HCT116 (cell line): ENCODE results near the gene SLC31A1. TPM values are rescaled to one million over a fixed set of nuclear protein-coding genes. Genes with fewer than 3 reads are reported as not detected.

ENCODE experiments used
- ATAC-seq: fragments of 200-7000 bp; cut with Tn5 transposase; 2 replicates; pipeline ENCODE4 v1.9.1; 2020; ENCODE audit warnings: mild to moderate bottlenecking, moderate library complexity
- BruUV-seq: library from RNA; stranded (reverse); fragments of 400-500 nt; replicated peaks from 2 replicates; lab custom pipeline; 2021; lab: Mats Ljungman, UMichigan
- CTCF ChIA-PET: fragments of 300-600 bp; sonication (Branson Sonifier 250); formaldehyde crosslinking; loops from one replicate; lab custom pipeline; 2021; ENCODE audit warnings: antibody characterized with exemption; lab: Charles Lee
- POLR2A ChIA-PET: fragments of 300-600, 350-600 bp; sonication (Branson Sonifier 250); formaldehyde crosslinking; loops from one replicate; lab custom pipeline; 2021; ENCODE audit warnings: antibody characterized with exemption; lab: Charles Lee
- RAD21 ChIA-PET, 2 experiments: fragments of 300-600 bp; sonication (Branson Sonifier 250); formaldehyde crosslinking; loops; one replicate each; lab custom pipeline; 2023; ENCODE audit warnings: low total read pairs in 2 of 2; ENCODE audit not compliant: uncharacterized antibody in 2 of 2, unreplicated experiment in 2 of 2, low non-redundant PET in 1 of 2; lab: Charles Lee
- DNase-seq: peaks from one replicate; pipeline ENCODE4 v3.0.0-alpha.2; 2010; ENCODE audit warnings: low read depth, low spot score
- H2AFZ ChIP-seq: fragments of 200-600 bp; shearing (Covaris generic), sonication (generic); 2 replicates; pipeline ENCODE4 v1.6.1; 2017; ENCODE audit warnings: low read depth, mixed run types, mixed read lengths, antibody characterized with exemption, low read length; ENCODE audit not compliant: poor library complexity, severe bottlenecking
- H3K27ac ChIP-seq: 2 replicates; pipeline ENCODE4 v1.5.1; 2012; ENCODE audit warnings: low read depth, low read length
- H3K27me3 ChIP-seq: fragments of 200-600 bp; sonication (generic); 2 replicates; pipeline ENCODE4 v1.6.1; 2016; ENCODE audit warnings: mixed run types, low read length, mixed read lengths; ENCODE audit not compliant: insufficient read depth
- H3K36me3 ChIP-seq, 2 experiments: fragments of 200-500 bp in 1 of 2; fragments of 200-600 bp in 1 of 2; sonication (Bioruptor generic) in 1 of 2; sonication (generic) in 1 of 2; 2 replicates each; pipeline versions ENCODE4 v1.5.1 to v1.6.1; 2014 to 2016; ENCODE audit warnings: low read length in 2 of 2, inconsistent platforms in 1 of 2, mixed read lengths in 1 of 2, mixed run types in 1 of 2; ENCODE audit not compliant: insufficient read depth in 2 of 2, control insufficient read depth in 1 of 2
- H3K4me1 ChIP-seq, 2 experiments: fragments of 200-600 bp in 1 of 2; sonication (generic) in 1 of 2; 2 replicates each; pipeline versions ENCODE4 v1.5.1 to v1.6.1; 2012 to 2017; ENCODE audit warnings: low read length in 2 of 2, inconsistent platforms in 1 of 2, mild to moderate bottlenecking in 1 of 2, mixed read lengths in 1 of 2, mixed run types in 1 of 2, moderate library complexity in 1 of 2; ENCODE audit not compliant: insufficient read depth in 2 of 2, control insufficient read depth in 1 of 2
- H3K4me2 ChIP-seq: fragments of 200-600 bp; sonication (generic); 2 replicates; pipeline ENCODE4 v1.6.1; 2017; ENCODE audit warnings: mixed run types, low read length, mixed read lengths
- H3K4me3 ChIP-seq, 2 experiments: fragments of 200-600 bp in 1 of 2; sonication (generic) in 1 of 2; replicated peaks in 1 of 2; 2 replicates each; pipeline ENCODE4 v1.5.1; 2011 to 2016; ENCODE audit warnings: low read length in 2 of 2, control low read depth in 1 of 2, low read depth in 1 of 2, mild to moderate bottlenecking in 1 of 2, mixed read lengths in 1 of 2, mixed run types in 1 of 2
- H3K79me2 ChIP-seq: fragments of 200-600 bp; sonication (generic); 2 replicates; pipeline ENCODE4 v1.6.1; 2017; ENCODE audit warnings: mild to moderate bottlenecking, mixed run types, low read length, moderate library complexity, mixed read lengths; ENCODE audit not compliant: insufficient read depth
- H3K9ac ChIP-seq: fragments of 200-600 bp; sonication (generic); 2 replicates; pipeline ENCODE4 v1.6.1; 2016; ENCODE audit warnings: low read length, mixed read lengths
- H3K9me2 ChIP-seq: fragments of 200-600 bp; sonication (generic), shearing (Covaris generic); 2 replicates; pipeline ENCODE4 v1.6.1; 2017; ENCODE audit warnings: mixed run types, mild to moderate bottlenecking, moderate library complexity; ENCODE audit not compliant: insufficient read depth
- H3K9me3 ChIP-seq, 2 experiments: fragments of 200-500 bp in 1 of 2; fragments of 200-600 bp in 1 of 2; sonication (Bioruptor generic) in 1 of 2; sonication (generic) in 1 of 2; 2 replicates each; pipeline ENCODE4 v1.6.1; 2014 to 2017; ENCODE audit warnings: low read length in 2 of 2, mixed read lengths in 2 of 2, inconsistent platforms in 1 of 2, low read depth in 1 of 2, mild to moderate bottlenecking in 1 of 2, mixed run types in 1 of 2, moderate library complexity in 1 of 2; ENCODE audit not compliant: control insufficient read depth in 1 of 2, insufficient read depth in 1 of 2
- H4K20me1 ChIP-seq: fragments of 200-600 bp; sonication (generic), shearing (Covaris generic); 2 replicates; pipeline ENCODE4 v1.6.1; 2017; ENCODE audit warnings: mixed run types, mild to moderate bottlenecking, moderate library complexity; ENCODE audit not compliant: insufficient read depth
- CBX3 ChIP-seq: IDR thresholded peaks from 2 replicates; pipeline ENCODE4 v1.6.1; 2012; ENCODE audit warnings: low read depth
- CEBPB ChIP-seq: IDR thresholded peaks from 2 replicates; pipeline ENCODE4 v1.6.1; 2012; ENCODE audit warnings: low read depth
- EGR1 ChIP-seq: IDR thresholded peaks from 2 replicates; pipeline ENCODE4 v1.6.1; 2012; ENCODE audit warnings: low read depth
- ELF1 ChIP-seq: IDR thresholded peaks from 2 replicates; pipeline ENCODE4 v1.6.1; 2012; ENCODE audit warnings: low read depth, borderline replicate concordance
- EZH2 ChIP-seq: fragments of 200-600 bp; sonication (generic); IDR thresholded peaks from 2 replicates; pipeline ENCODE4 v1.6.1; 2017; ENCODE audit warnings: antibody characterized with exemption, mixed run types
- FOSL1 ChIP-seq: IDR thresholded peaks from 2 replicates; pipeline ENCODE4 v1.6.1; 2012; ENCODE audit warnings: low read depth
- JUND ChIP-seq: IDR thresholded peaks from 2 replicates; pipeline ENCODE4 v1.6.1; 2012
- POLR2A ChIP-seq: IDR thresholded peaks from 2 replicates; pipeline ENCODE4 v1.7.0; 2011; ENCODE audit warnings: borderline replicate concordance; ENCODE audit not compliant: insufficient read depth, insufficient read length; ENCODE audit errors: extremely low read depth
- POLR2AphosphoS5 ChIP-seq: IDR thresholded peaks from 2 replicates; pipeline ENCODE4 v1.6.1; 2011; ENCODE audit warnings: mild to moderate bottlenecking, low read depth, low read length, moderate library complexity
- SIN3A ChIP-seq: IDR thresholded peaks from 2 replicates; pipeline ENCODE4 v1.6.1; 2012; ENCODE audit warnings: low read depth
- SRF ChIP-seq: IDR thresholded peaks from 2 replicates; pipeline ENCODE4 v1.6.1; 2012; ENCODE audit warnings: low read depth
- TCF7L2 ChIP-seq: IDR thresholded peaks from 2 replicates; pipeline ENCODE4 v1.7.0; 2011; ENCODE audit warnings: borderline replicate concordance, inconsistent platforms; ENCODE audit not compliant: insufficient read depth, insufficient read length; ENCODE audit errors: extremely low read depth
- ZFX ChIP-seq: fragments of 450-650 bp; IDR thresholded peaks from 2 replicates; pipeline ENCODE4 v1.6.1; 2017
- intact Hi-C: fragments of 100-400 bp; cut with micrococcal nuclease; formaldehyde crosslinking; loops from 2 replicates; pipeline ENCODE4 v1.10.0; 2022
- total RNA-seq: library from RNA; stranded (reverse); gene quantifications from one replicate; pipeline ENCODE4 v1.2.1, GENCODE V29; 2021; ENCODE audit not compliant: unreplicated experiment
- TF ChIP-seq, protein P1 (sequence below), 3 experiments: fragments of 200-600 bp in 1 of 3; sonication (generic) in 1 of 3; IDR thresholded peaks in 2 of 3; conservative IDR thresholded peaks in 1 of 3; 2 replicates each; pipeline ENCODE4 v1.5.1; 2012 to 2017; ENCODE audit warnings: low read depth in 2 of 3, low read length in 2 of 3, antibody characterized with exemption in 1 of 3, borderline replicate concordance in 1 of 3, control low read depth in 1 of 3, mild to moderate bottlenecking in 1 of 3, mixed read lengths in 1 of 3, mixed run types in 1 of 3, moderate library complexity in 1 of 3; ENCODE audit not compliant: insufficient read depth in 1 of 3
- TF ChIP-seq, protein P2 (sequence below): IDR thresholded peaks from 2 replicates; pipeline ENCODE4 v1.6.1; 2012; ENCODE audit warnings: low read depth
- TF ChIP-seq, protein P3 (sequence below): IDR thresholded peaks from 2 replicates; pipeline ENCODE4 v1.6.1; 2012

SLC31A1 gene
- total RNA-seq, 1 experiment from 2014 or later = 24.4 TPM

DNA sequence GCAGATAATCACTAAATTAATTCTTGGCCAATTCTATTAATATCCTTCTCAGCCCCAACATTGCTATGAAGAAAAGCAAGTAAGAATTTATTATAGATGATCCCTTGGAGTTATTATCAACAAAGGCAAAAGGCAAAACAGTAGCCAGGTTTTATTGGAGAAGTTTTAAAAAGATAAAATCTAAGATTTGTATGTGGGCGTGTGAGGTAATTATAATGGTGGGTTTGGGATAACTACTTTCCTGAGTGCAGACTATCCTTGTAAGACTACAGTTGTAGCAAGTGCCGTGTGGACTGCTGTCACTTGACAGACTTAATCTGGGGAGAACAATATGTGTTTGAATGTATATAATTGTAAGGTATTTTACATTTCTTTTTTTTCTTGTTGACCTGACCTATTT, 23.2 kb downstream of the SLC31A1 start:
- POLR2A ChIA-PET = no interaction called here
- Histone ChIP-seq H3K9me3 (no peaks in the 10 kb centered on the region), H4K20me1 (no peaks in the 10 kb centered on the region), H3K4me3 (no peak overlapping the region), H3K4me1 (peaks cover 0 to 4% of the 10 kb centered on the region in 2 experiments; a peak in 2 of 4 replicates), H3K27me3 (no peaks in the 10 kb centered on the region), H2AFZ (no peak overlapping the region), H3K9me2 (no peaks in the 10 kb centered on the region), H3K9ac (no peak overlapping the region), H3K79me2 (peaks cover 6% of the 10 kb centered on the region), H3K36me3 (no peaks in the 10 kb centered on the region), H3K4me2 (no peak overlapping the region), H3K27ac (no peak overlapping the region)
- CTCF ChIA-PET = no interaction called here
- no TSS peak for BruUV-seq
- RAD21 ChIA-PET = no interaction called here
- intact Hi-C loops = no loop called here
- TF ChIP-seq EZH2 (no peak), TCF7L2 (no peak), POLR2AphosphoS5 (no peak), EGR1 (no peak), JUND (no peak), ELF1 (no peak), SIN3A (no peak), SRF (no peak)
- TF ChIP-seq, protein P1, sequence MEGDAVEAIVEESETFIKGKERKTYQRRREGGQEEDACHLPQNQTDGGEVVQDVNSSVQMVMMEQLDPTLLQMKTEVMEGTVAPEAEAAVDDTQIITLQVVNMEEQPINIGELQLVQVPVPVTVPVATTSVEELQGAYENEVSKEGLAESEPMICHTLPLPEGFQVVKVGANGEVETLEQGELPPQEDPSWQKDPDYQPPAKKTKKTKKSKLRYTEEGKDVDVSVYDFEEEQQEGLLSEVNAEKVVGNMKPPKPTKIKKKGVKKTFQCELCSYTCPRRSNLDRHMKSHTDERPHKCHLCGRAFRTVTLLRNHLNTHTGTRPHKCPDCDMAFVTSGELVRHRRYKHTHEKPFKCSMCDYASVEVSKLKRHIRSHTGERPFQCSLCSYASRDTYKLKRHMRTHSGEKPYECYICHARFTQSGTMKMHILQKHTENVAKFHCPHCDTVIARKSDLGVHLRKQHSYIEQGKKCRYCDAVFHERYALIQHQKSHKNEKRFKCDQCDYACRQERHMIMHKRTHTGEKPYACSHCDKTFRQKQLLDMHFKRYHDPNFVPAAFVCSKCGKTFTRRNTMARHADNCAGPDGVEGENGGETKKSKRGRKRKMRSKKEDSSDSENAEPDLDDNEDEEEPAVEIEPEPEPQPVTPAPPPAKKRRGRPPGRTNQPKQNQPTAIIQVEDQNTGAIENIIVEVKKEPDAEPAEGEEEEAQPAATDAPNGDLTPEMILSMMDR (IDR thresholded peaks at IDR 0.05 in 2 of 3, conservative IDR thresholded peaks at IDR 0.05 in 1 of 3; ENCODE audit: borderline replicate concordance in 1 of 3, insufficient read depth in 1 of 3, low read depth in 2 of 3, low read length in 2 of 3) = no peak
- DNase-seq = no peak
- no peak for ATAC-seq

DNA sequence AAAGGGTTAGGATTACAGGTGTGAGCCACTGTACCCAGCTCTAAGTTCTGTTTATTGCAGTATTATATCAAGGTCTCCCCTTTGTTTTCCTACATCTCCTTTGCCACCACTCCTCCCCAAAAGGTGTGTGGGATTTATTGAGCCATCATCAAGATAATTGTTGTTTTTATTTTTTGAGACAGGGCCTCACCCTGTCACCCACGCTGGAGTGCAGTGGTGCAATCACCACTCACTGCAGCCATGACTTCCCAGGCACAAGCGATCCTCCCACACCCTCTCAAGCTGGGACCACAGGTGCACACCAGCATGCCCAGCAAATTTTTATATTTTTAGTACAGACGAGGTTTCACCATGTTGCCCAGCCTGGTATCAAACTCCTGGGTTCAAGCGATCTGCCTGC, 24.6 kb downstream of the SLC31A1 start:
- no peak overlapping the region for H3K4me3 ChIP-seq
- POLR2A ChIA-PET = interaction anchor here (0.6 kb wide), 1 partner anchor 13 kb away, joined by 3 read pairs; no protein-coding TSS in a partner anchor
- no peak overlapping the region for H3K27ac ChIP-seq
- intact Hi-C loops = no loop called here
- H4K20me1 ChIP-seq = no peaks in the 10 kb centered on the region
- CTCF ChIA-PET = no interaction called here
- no peak for ATAC-seq
- BruUV-seq = no TSS peak
- peaks cover 6% of the 10 kb centered on the region for H3K79me2 ChIP-seq
- H3K4me1 ChIP-seq = no peaks in the 10 kb centered on the region
- RAD21 ChIA-PET = no interaction called here
- H3K9ac ChIP-seq = no peak overlapping the region
- no peaks in the 10 kb centered on the region for H3K9me2 ChIP-seq
- H2AFZ ChIP-seq = no peak overlapping the region
- no peaks in the 10 kb centered on the region; a peak in 1 of 4 replicates for H3K9me3 ChIP-seq
- no peaks in the 10 kb centered on the region for H3K27me3 ChIP-seq
- H3K36me3 ChIP-seq = no peaks in the 10 kb centered on the region
- H3K4me2 ChIP-seq = no peak overlapping the region
- DNase-seq = no peak
- TF ChIP-seq POLR2A (no peak), ZFX (no peak), CEBPB (no peak), CBX3 (no peak), FOSL1 (no peak)
- TF ChIP-seq, protein P2, sequence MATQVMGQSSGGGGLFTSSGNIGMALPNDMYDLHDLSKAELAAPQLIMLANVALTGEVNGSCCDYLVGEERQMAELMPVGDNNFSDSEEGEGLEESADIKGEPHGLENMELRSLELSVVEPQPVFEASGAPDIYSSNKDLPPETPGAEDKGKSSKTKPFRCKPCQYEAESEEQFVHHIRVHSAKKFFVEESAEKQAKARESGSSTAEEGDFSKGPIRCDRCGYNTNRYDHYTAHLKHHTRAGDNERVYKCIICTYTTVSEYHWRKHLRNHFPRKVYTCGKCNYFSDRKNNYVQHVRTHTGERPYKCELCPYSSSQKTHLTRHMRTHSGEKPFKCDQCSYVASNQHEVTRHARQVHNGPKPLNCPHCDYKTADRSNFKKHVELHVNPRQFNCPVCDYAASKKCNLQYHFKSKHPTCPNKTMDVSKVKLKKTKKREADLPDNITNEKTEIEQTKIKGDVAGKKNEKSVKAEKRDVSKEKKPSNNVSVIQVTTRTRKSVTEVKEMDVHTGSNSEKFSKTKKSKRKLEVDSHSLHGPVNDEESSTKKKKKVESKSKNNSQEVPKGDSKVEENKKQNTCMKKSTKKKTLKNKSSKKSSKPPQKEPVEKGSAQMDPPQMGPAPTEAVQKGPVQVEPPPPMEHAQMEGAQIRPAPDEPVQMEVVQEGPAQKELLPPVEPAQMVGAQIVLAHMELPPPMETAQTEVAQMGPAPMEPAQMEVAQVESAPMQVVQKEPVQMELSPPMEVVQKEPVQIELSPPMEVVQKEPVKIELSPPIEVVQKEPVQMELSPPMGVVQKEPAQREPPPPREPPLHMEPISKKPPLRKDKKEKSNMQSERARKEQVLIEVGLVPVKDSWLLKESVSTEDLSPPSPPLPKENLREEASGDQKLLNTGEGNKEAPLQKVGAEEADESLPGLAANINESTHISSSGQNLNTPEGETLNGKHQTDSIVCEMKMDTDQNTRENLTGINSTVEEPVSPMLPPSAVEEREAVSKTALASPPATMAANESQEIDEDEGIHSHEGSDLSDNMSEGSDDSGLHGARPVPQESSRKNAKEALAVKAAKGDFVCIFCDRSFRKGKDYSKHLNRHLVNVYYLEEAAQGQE = no peak
- TF ChIP-seq, protein P3, sequence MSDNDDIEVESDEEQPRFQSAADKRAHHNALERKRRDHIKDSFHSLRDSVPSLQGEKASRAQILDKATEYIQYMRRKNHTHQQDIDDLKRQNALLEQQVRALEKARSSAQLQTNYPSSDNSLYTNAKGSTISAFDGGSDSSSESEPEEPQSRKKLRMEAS = no peak
